GM10266 (cell line): ENCODE data around the gene AP3S2.
A peak's percentile ranks its signal among the peaks of the same experiment; 100 is the strongest.
"Not testable (repeated sequence)": the region's sequence is repeated elsewhere in the genome, so short reads cannot be mapped to it uniquely, and the experiment has no call there.

ENCODE experiments used
- DNase-seq: peaks from one replicate; pipeline ENCODE4 v3.0.0; 2012; ENCODE audit errors: extremely low spot score
- TF ChIP-seq, protein P1 (sequence below): IDR thresholded peaks from 2 replicates; pipeline ENCODE4 v1.5.1; 2012; ENCODE audit warnings: mild to moderate bottlenecking, low read depth; ENCODE audit not compliant: control insufficient read depth, insufficient read depth; ENCODE audit errors: missing control alignments

AP3S2 gene

DNA sequence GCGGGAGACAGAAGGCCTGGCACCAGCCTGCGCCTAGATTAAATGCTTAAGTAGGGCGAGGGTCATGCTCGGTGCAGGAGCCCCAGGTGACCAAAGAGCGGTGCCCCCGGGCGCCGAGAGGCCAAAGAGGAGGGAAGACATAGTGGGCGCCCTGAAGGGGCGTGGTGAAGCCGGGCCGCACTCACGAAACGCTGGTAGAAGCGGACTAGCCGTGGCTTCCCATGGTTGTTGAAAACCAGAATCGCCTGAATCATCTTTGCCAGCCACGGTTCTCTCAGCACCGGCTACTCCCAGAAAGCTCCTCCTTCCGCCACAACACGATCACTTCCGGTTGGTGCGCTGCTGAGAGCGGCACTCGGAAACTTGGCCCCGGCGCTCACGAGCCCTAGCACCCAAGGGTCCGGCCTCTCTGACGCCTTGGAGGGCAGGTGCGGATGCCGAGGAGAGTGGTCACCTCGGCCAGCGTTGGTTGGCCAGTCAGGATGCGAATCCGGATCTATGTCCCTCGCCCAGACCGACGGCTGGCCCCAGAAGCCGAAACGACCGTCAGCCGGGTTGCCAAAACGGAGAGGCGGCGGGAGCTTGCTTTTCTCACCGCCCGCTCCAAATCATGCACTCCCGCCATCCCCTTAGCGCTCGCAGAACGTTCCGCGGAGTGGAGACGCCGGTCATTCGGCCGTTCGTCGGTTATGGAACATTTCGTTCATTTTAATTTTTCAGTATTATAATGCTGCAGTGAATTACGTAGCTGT, at the start of gene AP3S2:
Gene AP3S2, minus strand, starts transcription at position 299 of the 752 bp plus-strand sequence. Its CDS starts 45 bp downstream, at position 254.
- TF ChIP-seq, protein P1, sequence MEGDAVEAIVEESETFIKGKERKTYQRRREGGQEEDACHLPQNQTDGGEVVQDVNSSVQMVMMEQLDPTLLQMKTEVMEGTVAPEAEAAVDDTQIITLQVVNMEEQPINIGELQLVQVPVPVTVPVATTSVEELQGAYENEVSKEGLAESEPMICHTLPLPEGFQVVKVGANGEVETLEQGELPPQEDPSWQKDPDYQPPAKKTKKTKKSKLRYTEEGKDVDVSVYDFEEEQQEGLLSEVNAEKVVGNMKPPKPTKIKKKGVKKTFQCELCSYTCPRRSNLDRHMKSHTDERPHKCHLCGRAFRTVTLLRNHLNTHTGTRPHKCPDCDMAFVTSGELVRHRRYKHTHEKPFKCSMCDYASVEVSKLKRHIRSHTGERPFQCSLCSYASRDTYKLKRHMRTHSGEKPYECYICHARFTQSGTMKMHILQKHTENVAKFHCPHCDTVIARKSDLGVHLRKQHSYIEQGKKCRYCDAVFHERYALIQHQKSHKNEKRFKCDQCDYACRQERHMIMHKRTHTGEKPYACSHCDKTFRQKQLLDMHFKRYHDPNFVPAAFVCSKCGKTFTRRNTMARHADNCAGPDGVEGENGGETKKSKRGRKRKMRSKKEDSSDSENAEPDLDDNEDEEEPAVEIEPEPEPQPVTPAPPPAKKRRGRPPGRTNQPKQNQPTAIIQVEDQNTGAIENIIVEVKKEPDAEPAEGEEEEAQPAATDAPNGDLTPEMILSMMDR = no peak
- peak; percentile 79 for DNase-seq

DNA sequence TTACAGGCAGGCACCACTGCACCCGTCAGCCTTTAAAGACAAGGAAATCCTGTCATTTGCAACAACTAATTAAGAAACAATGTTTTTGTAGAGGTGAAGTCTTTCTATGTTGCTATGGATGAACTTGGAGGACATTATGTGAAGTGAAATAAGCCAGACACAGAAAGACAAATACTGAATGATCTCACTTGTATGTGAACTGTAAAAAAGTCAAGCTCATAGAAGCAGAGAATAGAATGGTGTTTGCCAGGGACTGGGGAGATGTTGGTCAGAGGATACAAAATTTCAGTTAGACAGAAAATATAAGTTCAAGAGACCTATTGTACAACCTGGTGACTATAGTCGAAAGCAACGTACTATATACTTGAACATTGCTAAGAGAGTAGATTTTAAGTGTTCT, 46.1 kb upstream of the AP3S2 start:
- TF ChIP-seq, protein P1 = no peak
- no peak for DNase-seq

DNA sequence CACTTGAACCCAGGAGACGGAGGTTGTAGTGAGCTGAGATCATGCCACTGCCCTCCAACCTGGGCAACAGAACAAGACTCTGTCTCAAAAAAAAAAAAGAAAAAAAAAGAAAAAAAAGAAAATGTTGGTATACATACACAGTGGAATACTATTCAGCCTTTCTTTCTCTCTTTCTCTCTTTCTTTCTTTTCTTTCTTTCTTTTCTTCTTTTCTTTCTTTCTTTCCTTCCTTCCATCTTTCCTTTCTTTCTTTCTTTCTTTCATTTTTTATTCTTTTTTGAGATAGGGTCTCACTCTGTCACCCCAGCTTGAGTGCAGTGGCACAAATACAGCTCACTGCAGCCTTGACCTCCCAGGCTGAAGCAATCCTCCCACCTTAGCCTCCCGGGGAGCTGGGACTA, 45.6 kb upstream of the AP3S2 start:
- not testable (repeated sequence) for DNase-seq

DNA sequence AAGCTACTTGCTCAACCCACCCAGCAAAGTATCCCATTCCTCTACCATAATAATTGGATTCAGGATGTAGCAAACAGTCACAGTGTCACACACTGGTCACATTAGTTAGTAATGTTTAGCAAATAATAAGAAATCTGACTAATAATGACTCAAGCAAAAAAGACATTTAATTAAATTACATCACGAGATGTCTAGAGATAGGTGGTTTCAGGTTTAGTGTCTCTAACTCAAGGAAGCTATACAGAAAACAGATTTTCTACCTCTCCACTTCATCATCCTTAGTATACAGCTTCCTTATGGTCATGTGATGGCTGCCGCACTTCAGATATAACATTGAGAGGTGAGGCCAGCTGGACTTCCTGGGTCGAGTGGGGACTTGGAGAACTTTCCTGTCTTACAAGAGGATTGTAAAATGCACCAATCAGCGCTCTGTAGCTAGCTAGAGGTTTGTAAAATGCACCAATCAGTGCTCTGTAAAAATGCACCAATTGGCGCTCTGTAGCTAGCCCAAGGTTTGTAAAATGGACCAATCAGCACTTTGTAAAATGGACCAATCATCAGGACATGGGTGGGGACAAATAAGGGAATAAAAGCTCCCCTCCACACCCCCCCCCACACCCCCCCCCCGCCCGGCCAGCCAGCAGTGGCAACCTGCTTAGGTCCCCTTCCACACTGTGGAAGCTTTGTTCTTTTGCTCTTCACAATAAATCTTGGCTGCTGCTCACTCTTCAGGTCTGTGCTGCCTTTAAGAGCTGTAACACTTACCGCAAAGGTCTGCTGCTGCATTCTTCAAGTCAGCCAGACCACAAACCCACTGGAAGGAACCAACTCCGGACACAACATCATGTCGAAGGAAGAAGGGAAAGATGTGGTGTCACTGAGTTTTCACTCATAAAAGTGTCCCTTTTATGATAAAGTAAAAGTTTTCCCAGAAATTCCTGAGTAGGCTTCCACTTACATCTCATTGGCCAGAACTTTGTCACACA, 43.9 kb upstream of the AP3S2 start:
- no peak for DNase-seq
- TF ChIP-seq, protein P1 = no peak

DNA sequence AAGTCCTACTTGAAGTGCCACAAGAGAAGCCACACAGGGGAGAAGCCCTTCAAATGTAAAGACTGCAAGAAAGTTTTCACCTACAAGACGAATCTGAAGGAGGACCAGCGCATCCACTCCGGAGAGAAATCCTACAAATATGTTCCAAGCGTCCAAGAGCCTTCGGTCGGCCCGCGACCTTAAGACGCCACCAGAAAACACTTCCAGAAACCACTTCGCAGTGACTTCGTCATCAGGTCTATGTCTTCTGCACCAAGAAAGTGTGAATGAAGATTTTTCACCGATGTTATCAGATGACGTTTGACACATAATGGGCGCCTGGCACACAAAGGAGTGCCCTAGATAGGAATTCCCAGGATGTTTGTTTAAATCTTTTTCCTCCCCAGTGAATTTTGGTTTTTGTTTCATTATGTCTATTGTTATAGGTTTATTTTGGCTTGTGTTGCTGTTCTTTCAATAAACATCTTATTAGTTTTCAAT, 43.0 kb upstream of the AP3S2 start:
- TF ChIP-seq, protein P1 = no peak
- DNase-seq = no peak

DNA sequence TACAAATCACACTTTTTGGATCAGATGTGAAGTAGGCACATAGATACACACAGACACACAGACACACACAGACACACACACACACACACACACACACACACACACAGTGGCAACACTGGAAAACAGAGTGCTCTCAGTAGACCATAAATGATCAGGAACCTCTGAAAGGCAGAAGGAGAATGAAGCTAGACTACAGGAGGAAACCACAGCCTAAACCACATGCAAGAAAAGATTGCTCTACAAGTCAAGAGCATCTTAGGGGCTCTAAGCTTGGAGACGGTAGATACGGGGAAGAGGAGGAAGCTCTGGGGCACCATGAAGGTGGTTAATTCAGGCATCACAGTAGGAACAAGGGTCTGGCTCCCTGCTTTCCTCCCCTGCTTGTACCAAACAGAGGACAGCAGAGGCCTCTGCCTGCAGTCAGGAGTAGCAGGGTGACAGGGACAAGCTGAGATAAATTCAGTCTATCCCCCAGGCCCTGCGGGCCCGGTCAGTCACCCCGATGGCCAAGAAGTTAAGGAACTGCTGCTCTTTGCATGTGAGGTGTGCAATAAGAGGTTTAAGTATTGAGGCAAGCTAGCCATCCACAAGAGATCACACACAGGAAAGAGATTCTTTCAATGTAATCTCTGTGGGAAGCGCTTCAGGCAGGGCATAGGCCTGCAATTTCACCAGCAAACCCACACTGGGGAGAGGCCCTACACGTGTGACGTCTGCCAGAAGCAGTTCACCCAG, 42.4 kb upstream of the AP3S2 start:
- no peak for DNase-seq
- TF ChIP-seq, protein P1 = no peak

DNA sequence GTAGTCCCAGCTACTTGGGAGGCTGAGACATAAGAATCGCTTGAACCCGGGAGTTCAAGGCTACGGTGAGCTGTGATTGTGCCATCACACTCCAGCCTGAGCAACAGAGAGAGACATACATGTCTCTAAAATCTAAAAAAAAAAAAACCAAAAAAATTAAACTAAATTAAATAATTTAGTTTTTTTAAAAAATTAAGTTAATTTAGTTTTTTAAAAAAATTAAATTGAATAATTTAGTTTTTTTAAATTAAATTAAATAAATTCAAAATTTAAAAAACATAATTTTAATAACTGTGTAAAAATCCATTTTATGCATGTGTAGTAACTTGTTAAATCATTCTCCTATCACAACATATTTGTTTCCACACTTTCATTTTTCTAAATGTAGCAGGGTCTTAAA, 39.1 kb upstream of the AP3S2 start:
- TF ChIP-seq, protein P1 = no peak
- no peak for DNase-seq
